SK-N-MC (cell line): ENCODE measurements around the gene LYZL6.

Experiments used
- EZH2 ChIP-seq: fragments of 200-600 bp; sonication (generic); IDR thresholded peaks from one replicate; pipeline ENCODE4 v1.6.1; 2017; ENCODE audit warnings: antibody characterized with exemption
- POLR2AphosphoS5 ChIP-seq: IDR thresholded peaks from 2 replicates; pipeline ENCODE4 v1.6.1; 2012; ENCODE audit warnings: mild to moderate bottlenecking, low read depth, low read length, borderline replicate concordance

DNA sequence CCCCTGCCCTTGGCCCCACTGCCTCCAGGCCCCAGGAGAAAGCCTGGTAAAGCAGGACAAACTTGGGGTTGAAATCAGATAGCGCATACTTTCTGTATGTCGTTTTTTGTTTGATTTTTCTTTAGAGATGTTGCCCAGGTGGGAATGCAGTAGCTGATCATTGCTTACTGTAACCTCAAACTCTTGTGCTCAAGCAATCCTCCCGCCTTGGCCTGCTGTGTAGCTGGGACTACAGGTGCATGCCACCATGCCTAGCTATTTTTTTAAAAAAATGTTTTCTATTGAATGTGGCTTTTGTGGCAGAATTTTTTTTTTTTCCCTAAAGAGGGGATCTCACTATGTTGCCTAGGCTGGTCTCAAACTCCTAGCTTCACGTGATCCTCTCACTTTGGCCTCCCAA is 52.2 kb downstream of the LYZL6 start:
- TF ChIP-seq EZH2 (no peak), POLR2AphosphoS5 (no peak)
